Measurements from ENCODE around the gene HES7. TPM values are rescaled to one million over a fixed set of nuclear protein-coding genes. Genes with fewer than 3 reads are reported as not detected.
"Not testable (repeated sequence)": the region's sequence is repeated elsewhere in the genome, so short reads cannot be mapped to it uniquely, and the experiment has no call there.

Gene HES7
- total RNA-seq (2014; rRNA removed; shearing (Covaris generic)): not detected in 2 replicates

- Histone ChIP-seq H3K36me3 (no peaks in the 10 kb centered on the region), H3K9me3 (replicated peaks) (no peaks in the 10 kb centered on the region), H3K27ac (no peak within 1 kb of the TSS), H3K4me1 (replicated peaks) (peaks cover 45% of the 10 kb centered on the region), H3K4me3 (peak within 1 kb of the TSS; percentile 45), H3K27me3 (replicated peaks) (peaks cover 22% of the 10 kb centered on the region)
- DNase-seq (ENCODE audit: low read depth in 1 of 2, low spot score in 2 of 2): peak in 1 of 2 experiments; percentile 6
These were observed at the start of gene HES7 for GRCh38 chr17:8123695-8124349. Gene HES7 (minus strand): TSS chr17:8124106. CDS start chr17:8124084, 22 bp downstream.

DNA sequence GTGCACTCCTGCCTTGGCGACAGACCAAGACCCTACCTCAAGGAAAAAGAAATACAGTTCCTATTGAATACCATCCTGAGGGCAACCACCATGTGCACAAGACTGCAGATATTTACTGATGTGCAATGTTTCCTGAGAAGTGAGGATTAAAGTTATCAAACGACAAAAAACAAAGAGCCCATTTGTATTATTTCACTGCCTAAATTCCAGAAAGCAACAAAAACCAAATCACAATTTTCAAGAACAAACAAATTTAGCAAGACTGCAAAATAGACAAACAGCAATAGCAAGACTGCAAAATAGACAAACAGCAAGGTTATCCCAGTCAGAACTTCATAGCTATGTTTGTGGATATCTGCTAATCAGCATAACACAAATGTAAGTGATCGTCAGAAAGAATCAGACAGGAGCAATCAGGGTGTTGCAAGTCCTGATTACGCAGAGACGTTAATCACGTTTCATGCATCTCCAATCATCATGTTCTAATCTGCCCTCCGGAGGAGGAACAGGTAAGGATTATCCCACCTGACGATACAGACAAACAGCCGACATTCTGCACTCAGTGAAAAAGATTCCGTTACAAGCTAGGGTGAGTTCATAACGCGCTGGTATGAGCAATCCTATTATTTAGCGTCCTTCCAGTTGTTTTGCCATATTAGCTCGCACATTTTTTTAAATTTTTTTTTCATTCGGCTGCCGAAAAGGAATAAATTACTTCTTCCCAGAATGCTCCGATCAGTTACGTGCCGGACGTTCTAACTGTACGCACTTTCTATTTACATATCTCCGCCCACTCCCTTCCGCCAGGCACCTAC, 49.4 kb upstream of the HES7 start:
- peak; percentile 82 to 98 for DNase-seq (ENCODE audit: low read depth in 1 of 2, low spot score in 2 of 2)
- Histone ChIP-seq H3K27ac (peak overlapping the region; percentile 100), H3K4me3 (peak overlapping the region; percentile 33), H3K36me3 (no peaks in the 10 kb centered on the region), H3K27me3 (replicated peaks) (no peaks in the 10 kb centered on the region), H3K4me1 (replicated peaks) (peaks cover 22% of the 10 kb centered on the region), H3K9me3 (replicated peaks) (no peaks in the 10 kb centered on the region)

DNA sequence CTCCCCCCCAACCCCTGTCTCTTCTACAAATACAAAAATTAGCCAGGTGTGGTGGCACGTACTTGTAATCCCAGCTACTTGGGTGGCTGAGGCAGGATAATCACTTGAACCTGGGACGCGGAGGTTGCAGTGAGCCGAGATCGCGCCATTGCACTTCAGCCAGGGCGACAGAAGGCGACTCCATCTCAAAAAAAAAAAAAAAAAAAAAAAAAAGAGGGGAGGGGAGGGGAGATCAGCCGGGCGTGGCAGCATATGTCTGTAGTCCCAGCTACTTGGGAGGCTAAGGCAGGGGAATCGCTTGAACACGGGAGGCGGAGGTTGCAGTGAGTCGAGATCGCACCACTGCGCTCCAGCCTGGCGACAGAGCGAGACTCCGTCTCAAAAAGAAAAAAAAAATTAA, 46.3 kb upstream of the HES7 start:
- not testable (repeated sequence) for H3K9me3 ChIP-seq (replicated peaks); H3K4me3 ChIP-seq; H3K36me3 ChIP-seq; H3K4me1 ChIP-seq (replicated peaks); DNase-seq (ENCODE audit: low read depth in 1 of 2, low spot score in 2 of 2); H3K27me3 ChIP-seq (replicated peaks); H3K27ac ChIP-seq

- Histone ChIP-seq H3K36me3 (peaks cover 2% of the 10 kb centered on the region), H3K27ac (no peak overlapping the region), H3K27me3 (replicated peaks) (no peaks in the 10 kb centered on the region), H3K9me3 (replicated peaks) (no peaks in the 10 kb centered on the region), H3K4me3 (no peak overlapping the region), H3K4me1 (replicated peaks) (peaks cover 20% of the 10 kb centered on the region)
- DNase-seq (ENCODE audit: low read depth in 1 of 2, low spot score in 2 of 2): no peak
These were observed 43.6 kb upstream of the HES7 start for GRCh38 chr17:8167526-8167925.

- H3K27me3 ChIP-seq (replicated peaks): no peaks in the 10 kb centered on the region
- H3K9me3 ChIP-seq (replicated peaks): no peaks in the 10 kb centered on the region
- peaks cover 9% of the 10 kb centered on the region for H3K36me3 ChIP-seq
- no peak overlapping the region for H3K27ac ChIP-seq
- no peak overlapping the region for H3K4me3 ChIP-seq
- peaks cover 28% of the 10 kb centered on the region for H3K4me1 ChIP-seq (replicated peaks)
- DNase-seq (ENCODE audit: low read depth in 1 of 2, low spot score in 2 of 2): no peak
These were observed 42.8 kb upstream of the HES7 start for GRCh38 chr17:8166731-8167130.

DNA sequence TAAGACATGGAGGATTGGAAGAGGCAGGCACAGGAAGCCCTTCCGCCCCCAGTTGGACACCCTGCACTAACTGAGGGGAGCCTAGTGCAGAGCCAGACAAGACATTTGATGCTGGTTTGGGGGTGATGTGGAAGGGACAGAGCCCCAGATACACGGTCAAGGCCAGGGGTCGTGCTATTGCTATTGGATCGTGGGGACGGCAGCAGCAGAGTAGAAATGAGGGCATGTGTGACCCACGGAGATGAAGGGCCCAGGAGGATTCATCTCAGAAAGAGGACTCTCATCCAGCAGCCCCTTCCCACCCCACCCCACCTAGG, 40.9 kb upstream of the HES7 start:
- Histone ChIP-seq H3K27me3 (replicated peaks) (no peaks in the 10 kb centered on the region), H3K9me3 (replicated peaks) (no peaks in the 10 kb centered on the region), H3K36me3 (peaks cover 23% of the 10 kb centered on the region), H3K27ac (no peak overlapping the region), H3K4me1 (replicated peaks) (peaks cover 32% of the 10 kb centered on the region), H3K4me3 (no peak overlapping the region)
- DNase-seq (ENCODE audit: low read depth in 1 of 2, low spot score in 2 of 2): no peak

- Histone ChIP-seq H3K36me3 (peaks cover 29% of the 10 kb centered on the region), H3K4me1 (replicated peaks) (peaks cover 32% of the 10 kb centered on the region), H3K27ac (no peak overlapping the region), H3K9me3 (replicated peaks) (no peaks in the 10 kb centered on the region), H3K27me3 (replicated peaks) (no peaks in the 10 kb centered on the region), H3K4me3 (no peak overlapping the region)
- peak; percentile 20 to 58 for DNase-seq (ENCODE audit: low read depth in 1 of 2, low spot score in 2 of 2)
These were observed 40.3 kb upstream of the HES7 start for GRCh38 chr17:8163978-8164814.

GRCh38 chr17:8162997-8163977, 39.4 kb upstream of the HES7 start:
- peak overlapping the region; percentile 95 for H3K27ac ChIP-seq
- H3K36me3 ChIP-seq: peaks cover 34% of the 10 kb centered on the region
- H3K9me3 ChIP-seq (replicated peaks): no peaks in the 10 kb centered on the region
- peak overlapping the region; percentile 100 for H3K4me3 ChIP-seq
- H3K27me3 ChIP-seq (replicated peaks): no peaks in the 10 kb centered on the region
- H3K4me1 ChIP-seq (replicated peaks): peaks cover 37% of the 10 kb centered on the region
- DNase-seq (ENCODE audit: low read depth in 1 of 2, low spot score in 2 of 2): peak in 1 of 2 experiments; percentile 13

- peak within 1 kb of the TSS; percentile 95 for H3K27ac ChIP-seq
- peak; percentile 38 to 67 for DNase-seq (ENCODE audit: low read depth in 1 of 2, low spot score in 2 of 2)
- H3K9me3 ChIP-seq (replicated peaks): no peaks in the 10 kb centered on the region
- H3K27me3 ChIP-seq (replicated peaks): no peaks in the 10 kb centered on the region
- H3K4me1 ChIP-seq (replicated peaks): peaks cover 37% of the 10 kb centered on the region
- H3K4me3 ChIP-seq: peak within 1 kb of the TSS; percentile 100
- peaks cover 40% of the 10 kb centered on the region for H3K36me3 ChIP-seq
These were observed 38.5 kb upstream of the HES7 start, which contains the start of gene VAMP2 for GRCh38 chr17:8162233-8162996. Gene VAMP2 (minus strand): TSS chr17:8162948. CDS start chr17:8162879, 69 bp downstream.

DNA sequence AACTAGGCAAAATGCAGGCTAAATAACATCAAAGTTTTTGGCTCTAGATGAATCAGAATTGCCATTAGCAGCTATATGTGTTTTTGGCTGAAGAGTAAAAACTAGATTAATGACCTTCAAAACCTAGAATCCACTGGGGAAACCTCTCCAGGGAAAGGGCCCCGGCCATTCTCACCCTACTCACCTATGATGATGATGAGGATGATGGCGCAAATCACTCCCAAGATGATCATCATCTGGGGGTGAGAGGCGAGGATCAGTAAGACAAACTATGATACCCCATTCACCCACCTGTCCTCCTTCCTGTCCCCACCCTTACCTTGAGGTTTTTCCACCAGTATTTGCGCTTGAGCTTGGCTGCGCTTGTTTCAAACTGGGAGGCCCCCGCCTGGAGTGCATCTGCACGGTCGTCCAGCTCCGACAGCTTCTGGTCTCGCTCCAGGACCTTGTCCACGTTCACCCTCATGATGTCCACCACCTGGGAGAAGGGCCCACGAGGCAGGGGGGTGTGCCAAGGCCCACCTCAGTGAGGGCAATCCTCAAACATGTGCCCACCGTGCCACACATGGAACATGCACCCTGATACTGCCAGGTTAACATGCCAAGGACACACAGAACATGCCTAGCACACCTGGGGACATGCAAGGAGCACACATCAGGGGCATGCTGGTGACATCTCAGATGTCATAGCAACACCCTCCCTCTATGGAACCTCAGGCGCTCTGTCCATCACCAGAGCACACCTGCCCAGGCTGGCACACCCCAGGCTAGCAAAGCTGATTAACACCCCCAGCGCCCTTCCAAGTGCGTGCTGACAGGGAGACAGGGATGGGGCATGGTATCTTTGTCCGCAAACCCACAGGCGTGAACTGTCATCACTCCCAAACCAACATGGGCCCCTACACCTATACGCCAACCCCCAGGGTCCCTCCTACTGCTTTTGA, 37.7 kb upstream of the HES7 start:
- peaks cover 40% of the 10 kb centered on the region for H3K36me3 ChIP-seq
- peaks cover 42% of the 10 kb centered on the region for H3K4me1 ChIP-seq (replicated peaks)
- H3K4me3 ChIP-seq: peak overlapping the region; percentile 100
- no peaks in the 10 kb centered on the region for H3K27me3 ChIP-seq (replicated peaks)
- H3K27ac ChIP-seq: no peak overlapping the region
- DNase-seq (ENCODE audit: low read depth in 1 of 2, low spot score in 2 of 2): peak in 1 of 2 experiments; percentile 36
- no peaks in the 10 kb centered on the region for H3K9me3 ChIP-seq (replicated peaks)

DNA sequence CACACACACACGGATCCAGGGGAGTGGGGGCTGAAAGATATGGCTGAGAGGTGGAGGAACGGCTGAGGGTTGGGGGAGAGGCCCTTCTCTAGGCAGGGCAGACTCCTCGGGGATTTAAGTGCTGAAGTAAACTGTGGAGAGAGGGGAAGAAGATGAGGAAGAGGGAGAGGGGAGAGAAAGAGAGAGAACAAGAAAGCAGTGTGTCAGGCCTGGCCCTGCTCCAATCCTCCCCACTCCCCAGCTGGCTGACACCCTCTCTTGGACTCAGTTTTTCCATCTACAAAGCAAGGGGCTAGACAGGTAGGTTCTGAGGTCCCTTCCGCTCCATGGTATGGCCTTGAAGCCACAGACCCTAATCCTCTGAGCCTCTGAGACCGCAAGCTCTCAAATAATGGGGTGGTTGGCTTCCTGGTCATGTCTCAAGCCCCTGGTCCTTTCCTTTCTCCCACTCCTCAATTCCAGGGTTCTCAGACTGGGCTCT, 36.9 kb upstream of the HES7 start:
- Histone ChIP-seq H3K36me3 (peaks cover 40% of the 10 kb centered on the region), H3K9me3 (replicated peaks) (no peaks in the 10 kb centered on the region), H3K4me3 (no peak overlapping the region), H3K4me1 (replicated peaks) (peaks cover 45% of the 10 kb centered on the region), H3K27me3 (replicated peaks) (no peaks in the 10 kb centered on the region), H3K27ac (no peak overlapping the region)
- no peak for DNase-seq (ENCODE audit: low read depth in 1 of 2, low spot score in 2 of 2)

Data from SJSA1 (cell line).